ENCODE results near the gene KCTD16. TPM values are rescaled to one million over a fixed set of nuclear protein-coding genes. Genes with fewer than 3 reads are reported as not detected.

Gene KCTD16
- total RNA-seq, 1 donor from 2014 or later: 0.10 TPM

DNA sequence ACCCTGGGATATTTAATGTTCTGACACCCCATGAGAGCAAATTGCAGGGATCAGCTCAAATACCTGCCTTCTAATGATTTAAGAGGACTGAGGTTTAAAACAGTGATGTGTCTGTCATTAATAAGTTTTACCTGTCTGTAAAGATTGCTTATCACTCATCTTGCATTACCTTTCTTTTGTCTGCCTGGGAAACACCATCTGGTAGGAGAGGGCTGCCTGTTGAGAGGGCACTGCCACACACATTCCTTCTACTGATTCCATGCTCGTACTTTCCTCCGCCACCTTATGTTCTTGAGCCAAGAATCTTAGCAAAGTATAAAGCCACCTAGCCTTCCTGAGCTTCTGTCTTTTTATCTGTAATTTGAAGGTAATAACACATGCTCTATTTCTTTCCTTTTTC lies 118.6 kb downstream of the KCTD16 start:
- no peak for DNase-seq

DNA sequence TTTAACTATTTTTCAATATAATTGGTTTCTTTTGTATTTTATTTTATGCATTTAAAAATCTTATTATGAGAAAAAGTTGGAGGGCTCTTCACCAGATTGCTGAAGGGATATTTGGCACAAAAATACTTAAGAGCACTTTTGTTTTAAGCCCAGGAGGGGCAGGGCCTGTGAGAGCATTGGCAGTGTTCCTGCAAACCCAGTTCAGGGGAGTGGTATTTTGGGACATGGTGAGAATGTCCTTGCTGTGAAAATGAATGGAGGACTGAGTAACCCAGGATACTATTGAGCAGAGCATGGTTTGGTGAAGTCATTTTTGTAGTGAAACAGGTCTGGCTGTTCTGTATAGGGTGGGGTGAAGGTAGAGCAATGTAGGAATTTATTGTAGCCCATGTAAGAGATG lies 121.4 kb downstream of the KCTD16 start:
- no peak for DNase-seq

DNA sequence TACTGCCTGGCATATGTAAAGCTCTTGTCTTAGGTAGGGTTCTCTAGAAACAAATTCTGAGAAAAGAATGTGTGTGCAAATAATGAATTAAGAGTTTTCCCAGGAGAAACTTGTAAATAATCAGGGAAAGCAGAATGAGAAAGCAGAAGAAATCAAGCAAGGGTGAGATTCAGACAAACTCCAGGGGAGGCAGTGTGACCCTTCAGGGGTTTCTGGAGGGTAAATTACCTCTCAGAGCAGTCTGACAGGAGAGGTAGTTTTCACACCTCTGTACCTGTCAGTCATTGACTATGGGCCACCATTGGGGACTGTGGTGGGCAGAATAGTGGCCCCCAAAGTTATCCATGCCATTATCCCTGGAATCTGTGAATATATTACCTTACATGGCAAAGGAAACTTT lies 124.6 kb downstream of the KCTD16 start:
- no peak for DNase-seq

DNA sequence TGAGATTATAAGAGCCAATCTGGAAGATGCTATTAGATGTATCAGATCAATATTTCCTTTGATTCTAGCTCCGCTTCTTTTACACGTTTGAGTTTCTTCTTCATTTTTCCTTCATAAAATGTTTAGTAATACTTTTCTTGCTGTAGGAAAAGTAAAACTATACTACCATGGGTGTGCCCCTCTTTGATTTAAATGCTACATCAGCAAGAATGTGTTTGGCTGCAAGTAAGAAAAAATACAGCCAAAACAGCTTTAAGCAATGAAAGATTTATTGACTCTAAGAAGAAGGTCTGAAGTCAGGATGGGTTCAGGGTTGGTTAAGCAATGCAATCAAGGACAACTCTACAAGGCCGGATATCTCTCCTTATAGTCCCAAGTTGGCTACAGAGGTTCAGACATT lies 126.4 kb downstream of the KCTD16 start:
- no peak for DNase-seq

DNA sequence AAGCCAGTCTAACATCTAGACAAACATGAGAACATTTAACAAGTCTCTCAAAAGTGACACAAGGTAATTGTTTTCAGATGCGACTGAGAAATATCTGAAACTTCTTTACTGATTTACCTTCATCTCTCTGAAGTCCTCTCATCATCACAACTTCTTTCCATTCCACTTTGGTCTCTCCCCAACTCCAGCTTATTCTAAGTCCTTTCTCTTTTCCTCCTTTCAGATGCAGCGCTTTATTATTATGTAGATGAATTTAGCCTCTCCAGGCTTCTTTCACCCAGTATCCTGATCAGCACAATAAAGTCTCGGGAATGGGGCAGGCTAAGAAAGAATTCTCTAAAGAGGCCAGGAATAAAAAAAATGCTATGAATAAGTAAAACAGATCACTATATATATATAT lies 128.0 kb downstream of the KCTD16 start:
- DNase-seq: no peak

DNA sequence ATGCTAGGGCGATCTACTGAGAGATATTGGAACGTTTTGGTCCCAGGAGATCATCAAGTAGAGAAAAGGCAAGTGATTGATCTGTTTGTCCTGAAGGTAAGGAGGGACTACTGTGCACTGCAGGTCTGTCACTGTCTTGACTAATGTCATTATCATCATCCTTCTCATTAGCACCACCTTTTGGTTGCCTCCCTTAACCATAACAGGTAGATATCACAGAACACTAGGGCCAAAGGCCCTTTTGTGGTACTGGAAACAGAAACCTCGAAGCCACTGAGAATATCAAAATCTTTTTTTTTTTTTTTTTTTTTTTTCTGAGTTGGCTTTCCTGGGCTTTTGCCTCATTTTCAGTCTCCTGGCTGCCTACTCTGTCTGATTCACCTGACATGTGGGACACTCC lies 134.0 kb downstream of the KCTD16 start:
- no peak for DNase-seq

DNA sequence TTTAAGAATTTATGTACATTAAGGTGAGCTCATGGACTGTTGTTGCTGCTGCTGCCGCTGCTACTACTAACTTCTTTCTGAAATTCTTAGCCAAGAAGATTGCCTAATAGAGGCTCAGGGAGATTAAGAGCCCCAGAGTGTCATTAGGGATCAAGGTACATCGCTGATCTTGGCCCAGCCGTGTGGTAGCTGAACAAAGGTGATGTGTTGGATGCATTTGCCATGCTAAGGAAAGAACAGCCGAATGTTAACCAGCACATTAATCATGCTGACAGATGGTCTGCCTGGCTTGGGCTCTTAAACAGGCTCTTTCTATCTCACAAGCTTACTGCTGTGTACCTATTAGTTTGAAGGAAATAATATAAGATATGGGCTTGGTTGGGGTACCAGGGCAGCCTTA lies 137.1 kb downstream of the KCTD16 start:
- peak; percentile 7 for DNase-seq

DNA sequence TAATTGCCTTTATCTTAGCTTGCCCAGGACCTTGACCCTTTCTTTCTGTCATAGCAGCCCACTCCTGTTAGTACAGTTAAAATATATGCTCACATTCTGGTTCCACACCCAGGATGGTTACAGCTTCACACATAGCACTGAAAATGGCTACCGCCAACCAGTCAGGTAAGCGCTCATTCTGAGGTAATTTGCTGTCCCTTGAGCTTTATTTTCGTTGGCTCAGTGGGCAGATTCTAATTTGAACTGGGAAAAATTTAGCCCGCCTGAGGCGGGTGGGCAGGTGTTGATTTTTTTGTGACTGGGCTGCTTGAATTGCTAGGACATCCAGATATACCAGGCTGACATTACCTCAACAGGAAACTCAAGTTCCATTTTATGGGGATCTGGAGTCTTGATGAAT lies 137.5 kb downstream of the KCTD16 start:
- DNase-seq: no peak

DNA sequence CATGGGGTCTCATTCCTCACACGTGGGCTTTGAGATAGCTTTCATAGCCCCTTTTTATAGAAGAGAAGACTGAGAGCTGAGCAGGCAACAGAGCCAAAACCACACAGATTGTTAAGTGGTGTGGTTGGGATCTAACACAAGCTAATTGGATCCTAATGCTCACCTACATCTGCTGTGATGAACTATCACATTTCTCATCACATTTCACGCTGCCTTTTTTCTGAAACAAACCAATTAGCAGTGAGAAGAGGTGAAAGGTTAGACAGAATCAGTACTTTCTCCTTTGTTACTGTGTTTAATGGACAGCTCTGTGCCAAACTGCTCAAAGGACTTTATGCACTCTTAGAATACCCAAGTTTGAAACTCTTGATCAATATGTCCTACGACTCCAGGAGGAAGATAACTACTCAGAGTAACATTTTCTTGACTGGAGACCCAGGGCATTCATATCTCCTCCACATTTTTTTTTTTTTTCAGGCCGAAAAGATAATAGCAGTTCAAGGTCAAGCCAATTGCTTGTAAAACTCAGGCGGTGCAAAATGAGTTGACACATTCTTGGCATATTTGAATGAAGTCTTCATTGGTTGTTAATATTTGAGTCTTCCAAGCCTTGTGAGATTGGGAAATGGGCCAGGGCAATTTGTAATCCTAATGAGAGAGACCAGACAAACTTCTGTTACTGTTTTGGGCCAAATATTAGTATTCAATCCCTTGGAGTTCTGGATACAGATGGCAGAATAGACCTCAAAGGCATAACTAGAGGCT lies 138.4 kb downstream of the KCTD16 start:
- DNase-seq: peak; percentile 5

DNA sequence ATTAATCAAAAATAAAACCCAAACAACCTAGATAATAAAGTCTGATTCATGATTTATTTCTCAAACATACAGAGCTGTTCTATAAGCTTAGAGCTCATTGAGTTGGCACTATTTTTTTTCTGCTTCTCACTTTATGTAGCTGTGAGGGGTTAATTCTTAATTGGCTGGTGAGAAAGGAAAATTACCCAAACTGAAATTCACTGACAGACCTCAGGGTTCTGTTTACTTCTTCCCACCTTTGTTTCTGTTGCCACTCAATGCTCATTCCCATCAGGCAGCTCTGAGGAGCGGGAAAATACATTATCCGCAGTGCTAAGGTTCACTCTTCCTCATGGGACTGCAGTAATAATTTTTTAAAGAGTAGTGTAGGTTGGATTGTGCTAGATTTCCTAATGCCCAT lies 139.9 kb downstream of the KCTD16 start:
- DNase-seq: no peak

DNA sequence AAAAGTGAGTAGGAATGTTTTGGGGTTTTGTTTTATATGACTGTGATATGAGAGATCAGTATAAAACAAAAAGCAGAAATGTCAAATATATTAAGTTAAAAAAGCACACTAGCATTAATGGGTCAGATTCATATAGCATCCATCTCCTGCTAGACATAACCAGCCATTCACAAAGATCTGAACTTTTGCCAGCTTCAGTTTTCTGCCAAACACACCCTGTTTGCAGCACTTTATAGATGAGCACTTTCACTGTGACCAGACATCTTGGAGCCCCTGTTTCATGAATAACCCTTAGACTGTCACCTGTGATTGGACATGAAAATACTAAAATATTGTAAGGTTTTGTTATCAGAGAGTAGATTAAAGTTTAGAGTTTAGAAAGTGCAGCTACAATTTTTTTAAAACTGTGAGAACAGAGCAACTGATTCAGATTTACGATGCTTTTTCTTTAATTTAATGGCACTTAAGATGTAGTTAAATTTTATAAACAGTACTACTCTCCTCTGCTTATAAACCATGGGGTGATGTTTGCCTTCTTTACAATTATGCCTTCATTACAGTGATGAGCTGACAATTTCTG lies 142.6 kb downstream of the KCTD16 start:
- peak; percentile 14 for DNase-seq

DNA sequence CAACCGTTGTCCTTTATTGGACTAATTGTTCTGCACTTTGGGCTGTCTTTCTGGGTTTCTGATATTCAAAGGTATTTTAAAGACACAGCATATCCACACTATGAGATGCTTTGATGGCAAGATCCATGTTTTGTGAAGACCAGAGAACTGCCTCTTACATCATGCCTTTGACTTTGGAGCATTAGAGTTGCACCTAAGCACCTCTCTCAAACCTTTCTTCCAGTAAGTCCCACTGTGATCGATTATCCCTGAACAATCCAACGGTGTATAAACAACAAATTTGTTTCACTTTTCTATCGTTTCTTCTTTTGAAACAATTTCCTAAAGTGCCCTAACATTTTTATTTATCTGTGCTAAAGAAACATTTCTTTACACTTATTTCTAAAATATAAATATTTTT lies 144.4 kb downstream of the KCTD16 start:
- no peak for DNase-seq

DNA sequence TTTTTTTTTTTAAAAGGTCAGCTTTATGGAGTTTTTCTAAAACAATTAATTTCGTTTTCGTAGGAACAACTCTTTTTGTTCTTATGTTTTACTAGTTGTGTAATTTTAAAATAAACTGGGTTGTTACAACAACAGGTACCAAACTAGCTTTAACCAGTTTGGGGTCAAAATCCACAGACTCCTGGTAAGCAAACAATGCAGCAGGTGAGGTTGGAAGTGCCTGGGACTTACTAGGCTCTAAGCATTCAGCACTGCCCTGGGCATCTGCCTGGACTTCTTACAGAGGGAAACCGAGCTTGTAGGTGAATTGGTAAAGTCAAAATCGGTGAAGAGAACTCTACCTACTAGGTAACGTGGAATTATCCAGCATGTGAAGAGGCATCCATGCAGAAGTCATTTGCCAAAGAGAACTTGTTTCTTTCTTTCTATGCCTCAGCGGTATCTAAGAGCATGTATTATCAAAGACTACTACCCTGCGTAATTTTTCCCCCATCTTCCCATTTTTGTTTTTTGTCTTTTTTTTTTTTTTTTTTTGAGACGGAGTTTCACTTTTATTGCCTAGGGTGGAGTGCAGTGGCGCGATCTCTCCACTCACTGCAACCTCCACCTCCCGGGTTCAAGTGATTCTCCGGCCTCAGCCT lies 145.4 kb downstream of the KCTD16 start:
- no peak for DNase-seq

DNA sequence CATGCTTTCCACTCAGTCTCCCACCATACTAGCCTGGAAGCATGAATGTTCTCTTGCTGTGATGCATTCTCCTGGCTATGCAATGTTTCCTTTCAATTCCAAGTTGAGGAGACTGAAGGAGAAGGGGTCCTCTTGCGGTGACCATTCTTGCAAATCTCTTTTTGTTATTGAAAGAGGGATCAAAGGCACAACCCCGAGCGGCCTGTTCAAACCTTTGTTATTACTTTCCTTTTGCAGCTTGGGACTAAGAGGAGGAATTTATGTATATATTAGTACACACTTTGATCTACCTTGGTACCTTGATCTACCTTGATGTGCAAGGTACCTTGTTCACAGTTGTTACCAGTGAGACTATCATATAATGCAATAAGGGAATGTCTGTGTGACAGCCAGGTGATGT lies 147.3 kb downstream of the KCTD16 start:
- DNase-seq: no peak

DNA sequence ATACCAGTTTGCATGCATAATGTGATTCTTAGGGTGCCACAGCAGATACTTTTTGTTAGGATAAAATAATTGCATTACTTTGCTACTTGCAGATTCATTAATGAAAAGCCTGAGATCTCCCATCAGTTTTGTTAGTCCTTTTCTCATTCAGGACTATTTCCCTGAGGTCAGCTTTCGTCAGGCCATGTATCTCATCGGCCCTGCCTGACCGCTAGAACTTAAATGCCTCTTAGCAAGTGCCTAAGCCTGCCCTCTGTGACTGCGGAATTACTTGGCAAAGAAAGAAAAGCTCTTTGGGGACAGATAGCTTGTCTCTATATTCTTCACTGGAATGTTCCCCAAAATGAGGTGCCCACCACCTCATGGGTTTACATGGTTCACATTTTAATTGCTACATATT lies 147.8 kb downstream of the KCTD16 start:
- DNase-seq: no peak

DNA sequence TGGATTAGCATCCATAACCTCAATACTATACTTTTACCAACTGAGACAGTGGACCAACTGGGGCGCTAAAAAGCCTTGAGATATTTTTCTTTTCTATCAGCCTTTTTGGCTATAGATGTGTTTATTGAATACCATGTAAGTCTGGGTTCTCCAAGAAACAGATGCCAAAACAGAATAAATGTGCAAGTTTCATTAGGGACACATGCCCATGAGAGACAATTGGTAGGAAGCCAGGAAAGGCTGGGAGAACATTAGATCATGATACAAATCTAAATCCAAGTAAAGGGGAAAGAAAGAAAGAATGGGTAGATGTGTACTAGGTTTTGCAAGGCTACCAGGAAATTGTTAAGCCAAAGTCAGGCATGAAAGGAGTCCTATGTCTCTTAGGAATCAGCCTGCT lies 152.5 kb downstream of the KCTD16 start:
- no peak for DNase-seq

DNA sequence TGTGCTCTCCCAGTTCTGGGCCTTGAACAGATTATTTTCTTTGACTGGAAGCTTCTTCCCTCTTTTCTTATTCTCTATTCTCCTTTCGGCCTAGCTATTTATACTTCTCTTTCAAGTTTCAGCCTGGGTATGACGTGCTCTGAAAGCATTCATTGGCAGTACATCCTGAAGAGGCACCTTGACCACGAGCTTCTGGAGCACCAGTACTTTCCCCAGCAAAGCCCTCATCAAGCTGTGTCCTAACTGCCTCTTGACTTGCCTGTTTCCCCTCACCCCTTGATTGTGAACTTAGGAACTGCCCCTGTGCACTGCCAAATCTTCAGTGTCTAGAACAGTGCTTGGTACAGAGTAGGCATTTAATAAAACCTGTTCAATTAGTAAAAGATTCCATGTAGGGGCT lies 154.9 kb downstream of the KCTD16 start:
- no peak for DNase-seq

DNA sequence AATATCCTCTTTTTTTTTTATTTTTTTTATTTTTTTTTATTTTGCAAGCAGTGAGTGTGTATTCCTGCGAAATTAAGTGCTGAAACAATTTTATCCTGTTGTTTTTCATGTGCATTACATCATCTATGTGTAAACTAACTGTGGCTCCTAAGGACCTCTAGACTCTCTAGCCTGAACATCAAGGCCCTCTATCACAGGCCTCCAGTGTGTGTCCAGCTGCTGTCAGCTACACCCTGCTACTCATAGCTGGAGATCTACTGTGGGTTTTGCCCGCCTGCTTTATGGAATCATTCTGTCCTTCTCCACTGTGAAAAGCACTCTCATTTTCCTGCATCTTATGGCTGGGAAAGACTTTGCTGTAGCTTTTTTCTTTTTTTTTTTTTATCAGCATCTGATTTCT lies 157.8 kb downstream of the KCTD16 start:
- DNase-seq: no peak

DNA sequence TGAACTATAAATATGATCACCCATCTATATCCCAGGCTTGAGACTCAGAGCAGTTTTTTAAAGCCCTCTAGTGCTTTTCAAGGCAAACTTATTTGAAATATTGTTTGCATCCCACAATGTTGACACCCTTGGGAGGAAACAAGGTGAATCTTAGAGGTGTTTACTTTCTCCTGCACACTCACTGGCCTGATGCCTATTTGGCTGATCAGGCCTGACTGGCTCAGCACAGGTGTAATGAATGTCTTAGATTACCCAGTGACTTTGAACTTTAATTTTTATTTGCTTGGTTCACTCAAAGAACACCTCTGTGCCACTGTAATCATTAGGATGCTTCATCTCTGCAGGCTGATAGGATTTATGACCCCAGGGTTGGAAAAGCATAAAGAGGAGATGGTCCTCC lies 158.3 kb downstream of the KCTD16 start:
- no peak for DNase-seq

DNA sequence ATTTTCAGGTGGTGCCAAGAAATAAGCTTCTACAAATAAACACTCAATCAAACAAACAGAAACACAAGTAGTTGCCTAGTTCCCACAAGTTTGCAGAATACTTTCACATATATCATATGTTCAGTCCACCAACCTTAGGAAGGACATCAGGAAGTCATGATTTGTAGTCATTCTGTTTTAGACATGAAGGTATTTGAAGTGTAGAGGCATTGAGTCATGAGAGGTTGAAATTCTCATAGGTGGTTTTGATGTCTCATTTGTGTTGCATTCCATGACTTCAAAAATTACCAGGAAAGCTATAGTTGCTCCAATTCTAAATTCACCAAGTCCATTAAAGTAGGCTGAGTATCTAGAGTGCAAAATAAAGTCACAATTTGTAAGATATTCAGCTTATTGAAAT lies 159.0 kb downstream of the KCTD16 start:
- no peak for DNase-seq

DNA sequence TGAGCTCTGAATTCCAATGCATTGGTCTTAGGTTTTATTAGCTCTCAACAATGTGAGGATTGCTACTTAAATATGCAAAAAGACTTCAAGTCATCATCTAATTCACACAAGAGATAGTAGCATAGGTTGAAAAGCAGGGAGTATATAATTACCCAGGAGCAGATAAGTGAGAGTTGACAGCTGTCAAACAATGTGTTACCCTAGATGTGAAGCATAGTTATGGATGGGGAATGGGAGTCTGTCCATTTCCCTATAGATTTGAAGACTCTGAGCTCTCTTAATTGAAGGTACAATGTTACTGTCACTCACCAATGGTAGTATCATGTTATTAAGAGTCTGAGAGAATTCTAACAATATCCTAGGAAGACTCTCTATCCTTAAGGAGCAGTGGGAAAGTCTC lies 160.7 kb downstream of the KCTD16 start:
- no peak for DNase-seq

DNA sequence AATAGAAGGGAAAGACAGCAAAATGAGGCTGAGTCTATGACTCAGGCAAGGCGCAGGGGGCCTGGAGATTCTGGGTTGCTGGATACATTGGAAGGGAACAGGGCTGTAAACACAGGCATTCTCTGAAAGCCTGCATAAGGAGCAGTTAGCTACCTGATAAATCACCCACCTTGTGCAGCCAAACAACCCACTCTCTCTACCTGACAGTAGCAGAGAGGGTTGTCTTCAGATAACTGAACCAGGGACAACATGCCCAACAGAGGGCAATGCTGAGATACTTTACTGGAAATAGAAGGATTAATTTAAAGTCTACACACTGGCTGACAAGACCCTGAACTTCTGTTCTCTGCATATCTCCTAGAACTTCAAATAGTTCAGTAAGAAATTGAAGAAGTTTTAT lies 161.6 kb downstream of the KCTD16 start:
- DNase-seq: no peak

DNA sequence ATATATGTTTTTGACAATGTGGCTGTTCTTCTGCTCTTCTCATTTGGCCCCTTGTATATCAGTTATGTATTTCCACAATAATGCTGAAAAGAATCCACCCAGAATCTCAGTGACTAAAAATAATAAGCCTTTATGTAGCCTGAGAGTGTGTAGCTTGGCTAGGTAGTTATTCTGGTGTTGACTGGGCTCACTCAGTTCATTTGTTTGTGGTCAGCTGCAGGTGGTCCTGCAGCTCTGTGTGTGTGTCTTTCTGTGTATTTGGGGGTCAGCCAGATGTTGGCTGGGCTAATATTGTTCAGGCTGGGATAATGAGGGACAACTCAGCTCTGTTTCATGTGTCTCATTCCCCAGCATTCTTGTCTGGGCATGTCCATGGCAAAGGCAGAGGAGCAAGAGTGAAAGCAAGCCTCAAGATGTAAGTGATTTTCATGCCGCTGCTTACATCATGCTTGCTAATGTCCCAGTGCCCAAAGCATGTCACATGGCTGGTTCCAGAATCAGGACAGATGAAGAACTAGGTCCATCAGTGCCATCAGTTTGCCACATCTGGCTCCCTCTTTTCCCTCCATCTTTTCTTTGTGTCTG lies 162.8 kb downstream of the KCTD16 start:
- DNase-seq: no peak

DNA sequence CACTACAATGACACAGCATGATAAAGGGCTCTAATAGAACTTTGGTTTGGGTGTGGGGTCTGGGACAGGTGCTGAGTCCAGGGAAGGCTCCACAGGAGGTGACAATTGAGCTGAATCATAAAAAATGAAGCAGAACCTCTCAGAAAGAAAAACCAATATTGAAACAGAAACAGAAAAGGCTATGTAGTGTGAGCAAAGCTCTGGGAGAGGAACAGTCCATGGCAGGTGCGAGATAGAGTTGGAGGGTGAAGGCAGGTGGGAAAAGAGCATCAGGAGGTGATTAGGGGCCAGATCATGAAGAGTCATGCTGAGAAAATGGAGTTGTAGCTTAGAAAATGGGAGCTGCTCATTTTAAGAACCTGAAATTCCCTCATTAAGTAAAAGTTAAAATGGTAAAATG lies 164.9 kb downstream of the KCTD16 start:
- no peak for DNase-seq
